DOHH2 (cell line): ENCODE measurements around the gene SYCP2.

Experiments
- H3F3A ChIP-seq: fragments of 200-600 bp; sonication (generic), shearing (Covaris generic); 2 replicates; pipeline ENCODE4 v1.6.0; 2016; ENCODE audit warnings: antibody characterized with exemption, mild to moderate bottlenecking; ENCODE audit not compliant: control insufficient read depth, insufficient read depth
- H3K27ac ChIP-seq: fragments of 200-600 bp; sonication (generic); 2 replicates; pipeline ENCODE4 v1.5.1; 2014; ENCODE audit warnings: low read depth, mild to moderate bottlenecking, low read length, moderate library complexity
- H3K27me3 ChIP-seq: fragments of 200-600 bp; sonication (generic); 2 replicates; pipeline ENCODE4 v1.6.1; 2014; ENCODE audit warnings: mild to moderate bottlenecking, low read length, mixed read lengths; ENCODE audit not compliant: control insufficient read depth
- H3K36me3 ChIP-seq: fragments of 200-600 bp; sonication (generic); 2 replicates; pipeline ENCODE4 v1.6.1; 2014; ENCODE audit warnings: mild to moderate bottlenecking, low read length, moderate library complexity, mixed read lengths; ENCODE audit not compliant: control insufficient read depth
- H3K4me1 ChIP-seq: fragments of 200-600 bp; sonication (generic); 2 replicates; pipeline ENCODE4 v1.6.1; 2014; ENCODE audit warnings: mild to moderate bottlenecking, low read length, mixed read lengths; ENCODE audit not compliant: control insufficient read depth
- H3K4me2 ChIP-seq: fragments of 200-600 bp; sonication (generic); 2 replicates; pipeline ENCODE4 v1.6.0; 2014; ENCODE audit warnings: mild to moderate bottlenecking, low read length, moderate library complexity
- H3K4me3 ChIP-seq: fragments of 200-600 bp; sonication (generic); 2 replicates; pipeline ENCODE4 v1.5.1; 2014; ENCODE audit warnings: mild to moderate bottlenecking, low read length, mixed read lengths
- H3K79me2 ChIP-seq: fragments of 200-600 bp; sonication (generic); 2 replicates; pipeline ENCODE4 v1.6.1; 2014; ENCODE audit warnings: mild to moderate bottlenecking, low read length, mixed read lengths; ENCODE audit not compliant: control insufficient read depth
- H3K9me2 ChIP-seq: fragments of 200-600 bp; sonication (generic); replicated peaks from 2 replicates; pipeline ENCODE4 v1.6.1; 2014; ENCODE audit warnings: mild to moderate bottlenecking, low read length, mixed read lengths; ENCODE audit not compliant: control insufficient read depth
- H3K9me3 ChIP-seq: fragments of 200-600 bp; sonication (generic); 2 replicates; pipeline ENCODE4 v1.6.1; 2014; ENCODE audit warnings: antibody characterized with exemption, low read length, mixed read lengths; ENCODE audit not compliant: control insufficient read depth, insufficient read depth
- H4K20me1 ChIP-seq: fragments of 200-600 bp; sonication (generic); 2 replicates; pipeline ENCODE4 v1.6.0; 2014; ENCODE audit warnings: low read depth, mild to moderate bottlenecking, antibody characterized with exemption, low read length, moderate library complexity; ENCODE audit not compliant: control insufficient read depth, insufficient read depth
- EZH2phosphoT487 ChIP-seq: fragments of 200-600 bp; sonication (generic); IDR thresholded peaks from 2 replicates; pipeline ENCODE4 v1.6.1; 2017; ENCODE audit warnings: borderline replicate concordance, mild to moderate bottlenecking, antibody characterized with exemption, low read length, moderate library complexity, mixed read lengths
- TF ChIP-seq, protein P1 (sequence below): fragments of 200-600 bp; sonication (generic); IDR thresholded peaks from one replicate; pipeline ENCODE4 v1.5.1; 2014; ENCODE audit warnings: antibody characterized with exemption, mild to moderate bottlenecking, low read depth, low read length; ENCODE audit not compliant: poor library complexity, severe bottlenecking

Gene SYCP2

DNA sequence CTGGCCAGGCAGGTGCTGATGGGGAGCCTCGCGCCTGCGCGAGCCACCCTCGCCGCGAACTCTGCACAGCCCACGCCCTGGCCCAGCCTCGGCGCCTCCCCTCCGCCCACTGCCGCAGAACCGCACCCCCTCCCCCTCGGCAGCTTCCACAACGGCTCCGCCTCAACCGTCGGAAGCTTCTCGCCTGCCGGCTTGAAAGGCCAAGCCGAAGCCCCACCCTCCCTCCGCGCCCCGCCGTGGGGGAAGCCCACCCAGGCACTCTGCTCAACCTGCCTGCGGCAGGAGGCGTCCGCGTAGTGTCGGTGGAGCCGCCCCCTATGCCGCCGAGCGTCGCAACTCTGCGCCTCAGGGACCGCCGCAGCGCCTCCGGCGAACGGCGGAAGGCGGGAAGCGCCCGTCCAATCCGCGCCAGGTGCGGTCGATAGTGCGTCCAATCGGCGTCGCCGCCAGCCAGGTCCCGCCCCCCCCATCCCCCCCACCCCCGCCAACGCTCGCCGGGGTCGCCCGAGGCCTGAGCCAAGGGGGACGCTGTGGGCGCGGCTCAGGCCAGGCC lies at the start of gene SYCP2:
SYCP2 (minus strand) TSS at position 342 of the 553 bp plus-strand sequence. CDS start 11,224 bp downstream, outside the sequence.
- no peaks in the 10 kb centered on the region for H4K20me1 ChIP-seq
- H3K9me2 ChIP-seq: no peaks in the 10 kb centered on the region
- no peak within 1 kb of the TSS for H3K4me3 ChIP-seq
- no peak within 1 kb of the TSS for H3K4me2 ChIP-seq
- 0 out of 2 replicates have a peak, but pooled peaks cover 6% of the 10 kb centered on the region for H3F3A ChIP-seq
- no peaks in the 10 kb centered on the region for H3K9me3 ChIP-seq
- H3K79me2 ChIP-seq: peaks cover 2% of the 10 kb centered on the region; the same call in 1 of the 2 replicates
- H3K4me1 ChIP-seq: peaks cover 6% of the 10 kb centered on the region; the same call in 1 of the 2 replicates
- peaks cover 5% of the 10 kb centered on the region; the same call in 1 of the 2 replicates for H3K27me3 ChIP-seq
- no peaks in the 10 kb centered on the region for H3K36me3 ChIP-seq
- TF ChIP-seq, protein P1, sequence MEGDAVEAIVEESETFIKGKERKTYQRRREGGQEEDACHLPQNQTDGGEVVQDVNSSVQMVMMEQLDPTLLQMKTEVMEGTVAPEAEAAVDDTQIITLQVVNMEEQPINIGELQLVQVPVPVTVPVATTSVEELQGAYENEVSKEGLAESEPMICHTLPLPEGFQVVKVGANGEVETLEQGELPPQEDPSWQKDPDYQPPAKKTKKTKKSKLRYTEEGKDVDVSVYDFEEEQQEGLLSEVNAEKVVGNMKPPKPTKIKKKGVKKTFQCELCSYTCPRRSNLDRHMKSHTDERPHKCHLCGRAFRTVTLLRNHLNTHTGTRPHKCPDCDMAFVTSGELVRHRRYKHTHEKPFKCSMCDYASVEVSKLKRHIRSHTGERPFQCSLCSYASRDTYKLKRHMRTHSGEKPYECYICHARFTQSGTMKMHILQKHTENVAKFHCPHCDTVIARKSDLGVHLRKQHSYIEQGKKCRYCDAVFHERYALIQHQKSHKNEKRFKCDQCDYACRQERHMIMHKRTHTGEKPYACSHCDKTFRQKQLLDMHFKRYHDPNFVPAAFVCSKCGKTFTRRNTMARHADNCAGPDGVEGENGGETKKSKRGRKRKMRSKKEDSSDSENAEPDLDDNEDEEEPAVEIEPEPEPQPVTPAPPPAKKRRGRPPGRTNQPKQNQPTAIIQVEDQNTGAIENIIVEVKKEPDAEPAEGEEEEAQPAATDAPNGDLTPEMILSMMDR: no peak
- TF ChIP-seq EZH2phosphoT487: no peak
- no peak within 1 kb of the TSS for H3K27ac ChIP-seq

GRCh38 chr20:59983076-59983475 lies 49.6 kb upstream of the SYCP2 start:
- Histone ChIP-seq H3K27ac (no peak overlapping the region), H3K36me3 (no peaks in the 10 kb centered on the region), H4K20me1 (no peaks in the 10 kb centered on the region), H3K4me1 (no peaks in the 10 kb centered on the region), H3F3A (no peaks in the 10 kb centered on the region), H3K79me2 (no peaks in the 10 kb centered on the region), H3K4me2 (no peak overlapping the region), H3K4me3 (no peak overlapping the region), H3K9me3 (no peaks in the 10 kb centered on the region), H3K9me2 (no peaks in the 10 kb centered on the region), H3K27me3 (no peaks in the 10 kb centered on the region)
- no peak for TF ChIP-seq EZH2phosphoT487
- TF ChIP-seq, protein P1: no peak

GRCh38 chr20:59977086-59977485 lies 43.6 kb upstream of the SYCP2 start:
- Histone ChIP-seq H3F3A (no peaks in the 10 kb centered on the region), H3K9me2 (no peaks in the 10 kb centered on the region), H3K9me3 (no peaks in the 10 kb centered on the region), H3K79me2 (no peaks in the 10 kb centered on the region), H3K36me3 (no peaks in the 10 kb centered on the region), H3K4me3 (no peak overlapping the region), H3K27me3 (no peaks in the 10 kb centered on the region), H3K27ac (no peak overlapping the region), H3K4me2 (no peak overlapping the region), H3K4me1 (no peaks in the 10 kb centered on the region), H4K20me1 (no peaks in the 10 kb centered on the region)
- TF ChIP-seq, protein P1: no peak
- no peak for TF ChIP-seq EZH2phosphoT487
